HCT116 (cell line): ENCODE results near the gene PRPF4. TPM values are rescaled to one million over a fixed set of nuclear protein-coding genes. Genes with fewer than 3 reads are reported as not detected.
"Not testable (repeated sequence)": the region's sequence is repeated elsewhere in the genome, so short reads cannot be mapped to it uniquely, and the experiment has no call there.

ENCODE experiments used
- ATAC-seq: fragments of 200-7000 bp; cut with Tn5 transposase; 2 replicates; pipeline ENCODE4 v1.9.1; 2020; ENCODE audit warnings: mild to moderate bottlenecking, moderate library complexity
- BruUV-seq: library from RNA; stranded (reverse); fragments of 400-500 nt; replicated peaks from 2 replicates; lab custom pipeline; 2021; lab: Mats Ljungman, UMichigan
- CTCF ChIA-PET: fragments of 300-600 bp; sonication (Branson Sonifier 250); formaldehyde crosslinking; loops from one replicate; lab custom pipeline; 2021; ENCODE audit warnings: antibody characterized with exemption; lab: Charles Lee
- POLR2A ChIA-PET: fragments of 300-600, 350-600 bp; sonication (Branson Sonifier 250); formaldehyde crosslinking; loops from one replicate; lab custom pipeline; 2021; ENCODE audit warnings: antibody characterized with exemption; lab: Charles Lee
- RAD21 ChIA-PET, 2 experiments: fragments of 300-600 bp; sonication (Branson Sonifier 250); formaldehyde crosslinking; loops; one replicate each; lab custom pipeline; 2023; ENCODE audit warnings: low total read pairs in 2 of 2; ENCODE audit not compliant: uncharacterized antibody in 2 of 2, unreplicated experiment in 2 of 2, low non-redundant PET in 1 of 2; lab: Charles Lee
- DNase-seq: peaks from one replicate; pipeline ENCODE4 v3.0.0-alpha.2; 2010; ENCODE audit warnings: low read depth, low spot score
- H2AFZ ChIP-seq: fragments of 200-600 bp; shearing (Covaris generic), sonication (generic); 2 replicates; pipeline ENCODE4 v1.6.1; 2017; ENCODE audit warnings: low read depth, mixed run types, mixed read lengths, antibody characterized with exemption, low read length; ENCODE audit not compliant: poor library complexity, severe bottlenecking
- H3K27ac ChIP-seq: 2 replicates; pipeline ENCODE4 v1.5.1; 2012; ENCODE audit warnings: low read depth, low read length
- H3K27me3 ChIP-seq: fragments of 200-600 bp; sonication (generic); 2 replicates; pipeline ENCODE4 v1.6.1; 2016; ENCODE audit warnings: mixed run types, low read length, mixed read lengths; ENCODE audit not compliant: insufficient read depth
- H3K36me3 ChIP-seq, 2 experiments: fragments of 200-500 bp in 1 of 2; fragments of 200-600 bp in 1 of 2; sonication (Bioruptor generic) in 1 of 2; sonication (generic) in 1 of 2; 2 replicates each; pipeline versions ENCODE4 v1.5.1 to v1.6.1; 2014 to 2016; ENCODE audit warnings: low read length in 2 of 2, inconsistent platforms in 1 of 2, mixed read lengths in 1 of 2, mixed run types in 1 of 2; ENCODE audit not compliant: insufficient read depth in 2 of 2, control insufficient read depth in 1 of 2
- H3K4me1 ChIP-seq, 2 experiments: fragments of 200-600 bp in 1 of 2; sonication (generic) in 1 of 2; 2 replicates each; pipeline versions ENCODE4 v1.5.1 to v1.6.1; 2012 to 2017; ENCODE audit warnings: low read length in 2 of 2, inconsistent platforms in 1 of 2, mild to moderate bottlenecking in 1 of 2, mixed read lengths in 1 of 2, mixed run types in 1 of 2, moderate library complexity in 1 of 2; ENCODE audit not compliant: insufficient read depth in 2 of 2, control insufficient read depth in 1 of 2
- H3K4me2 ChIP-seq: fragments of 200-600 bp; sonication (generic); 2 replicates; pipeline ENCODE4 v1.6.1; 2017; ENCODE audit warnings: mixed run types, low read length, mixed read lengths
- H3K4me3 ChIP-seq, 2 experiments: fragments of 200-600 bp in 1 of 2; sonication (generic) in 1 of 2; replicated peaks in 1 of 2; 2 replicates each; pipeline ENCODE4 v1.5.1; 2011 to 2016; ENCODE audit warnings: low read length in 2 of 2, control low read depth in 1 of 2, low read depth in 1 of 2, mild to moderate bottlenecking in 1 of 2, mixed read lengths in 1 of 2, mixed run types in 1 of 2
- H3K79me2 ChIP-seq: fragments of 200-600 bp; sonication (generic); 2 replicates; pipeline ENCODE4 v1.6.1; 2017; ENCODE audit warnings: mild to moderate bottlenecking, mixed run types, low read length, moderate library complexity, mixed read lengths; ENCODE audit not compliant: insufficient read depth
- H3K9ac ChIP-seq: fragments of 200-600 bp; sonication (generic); 2 replicates; pipeline ENCODE4 v1.6.1; 2016; ENCODE audit warnings: low read length, mixed read lengths
- H3K9me2 ChIP-seq: fragments of 200-600 bp; sonication (generic), shearing (Covaris generic); 2 replicates; pipeline ENCODE4 v1.6.1; 2017; ENCODE audit warnings: mixed run types, mild to moderate bottlenecking, moderate library complexity; ENCODE audit not compliant: insufficient read depth
- H3K9me3 ChIP-seq, 2 experiments: fragments of 200-500 bp in 1 of 2; fragments of 200-600 bp in 1 of 2; sonication (Bioruptor generic) in 1 of 2; sonication (generic) in 1 of 2; 2 replicates each; pipeline ENCODE4 v1.6.1; 2014 to 2017; ENCODE audit warnings: low read length in 2 of 2, mixed read lengths in 2 of 2, inconsistent platforms in 1 of 2, low read depth in 1 of 2, mild to moderate bottlenecking in 1 of 2, mixed run types in 1 of 2, moderate library complexity in 1 of 2; ENCODE audit not compliant: control insufficient read depth in 1 of 2, insufficient read depth in 1 of 2
- H4K20me1 ChIP-seq: fragments of 200-600 bp; sonication (generic), shearing (Covaris generic); 2 replicates; pipeline ENCODE4 v1.6.1; 2017; ENCODE audit warnings: mixed run types, mild to moderate bottlenecking, moderate library complexity; ENCODE audit not compliant: insufficient read depth
- CBX3 ChIP-seq: IDR thresholded peaks from 2 replicates; pipeline ENCODE4 v1.6.1; 2012; ENCODE audit warnings: low read depth
- CEBPB ChIP-seq: IDR thresholded peaks from 2 replicates; pipeline ENCODE4 v1.6.1; 2012; ENCODE audit warnings: low read depth
- EGR1 ChIP-seq: IDR thresholded peaks from 2 replicates; pipeline ENCODE4 v1.6.1; 2012; ENCODE audit warnings: low read depth
- FOSL1 ChIP-seq: IDR thresholded peaks from 2 replicates; pipeline ENCODE4 v1.6.1; 2012; ENCODE audit warnings: low read depth
- MAX ChIP-seq: IDR thresholded peaks from 2 replicates; pipeline ENCODE4 v1.6.1; 2012
- POLR2A ChIP-seq: IDR thresholded peaks from 2 replicates; pipeline ENCODE4 v1.7.0; 2011; ENCODE audit warnings: borderline replicate concordance; ENCODE audit not compliant: insufficient read depth, insufficient read length; ENCODE audit errors: extremely low read depth
- RAD21 ChIP-seq: IDR thresholded peaks from 2 replicates; pipeline ENCODE4 v1.6.1; 2012; ENCODE audit warnings: low read depth, mild to moderate bottlenecking
- SP1 ChIP-seq: IDR thresholded peaks from 2 replicates; pipeline ENCODE4 v1.6.1; 2012; ENCODE audit warnings: low read depth
- TCF7L2 ChIP-seq: IDR thresholded peaks from 2 replicates; pipeline ENCODE4 v1.7.0; 2011; ENCODE audit warnings: borderline replicate concordance, inconsistent platforms; ENCODE audit not compliant: insufficient read depth, insufficient read length; ENCODE audit errors: extremely low read depth
- YY1 ChIP-seq: IDR thresholded peaks from 2 replicates; pipeline ENCODE4 v1.6.1; 2011; ENCODE audit warnings: low read length, low read depth, moderate library complexity, mild to moderate bottlenecking; ENCODE audit not compliant: insufficient replicate concordance; ENCODE audit errors: extremely low read depth
- ZBTB33 ChIP-seq: IDR thresholded peaks from 2 replicates; pipeline ENCODE4 v1.6.1; 2011; ENCODE audit warnings: mild to moderate bottlenecking, low read length, moderate library complexity; ENCODE audit not compliant: insufficient replicate concordance; ENCODE audit errors: extremely low read depth
- intact Hi-C: fragments of 100-400 bp; cut with micrococcal nuclease; formaldehyde crosslinking; loops from 2 replicates; pipeline ENCODE4 v1.10.0; 2022
- total RNA-seq: library from RNA; stranded (reverse); gene quantifications from one replicate; pipeline ENCODE4 v1.2.1, GENCODE V29; 2021; ENCODE audit not compliant: unreplicated experiment

PRPF4 gene
- total RNA-seq, 1 experiment from 2014 or later: 53.9 TPM

- TF ChIP-seq CBX3: no peak
- TF ChIP-seq TCF7L2: no peak
- no peak for TF ChIP-seq YY1
- no peak for TF ChIP-seq CEBPB
- no peak for TF ChIP-seq FOSL1
- TF ChIP-seq SP1: no peak
- TF ChIP-seq POLR2A: no peak
- no peak for TF ChIP-seq ZBTB33
- TF ChIP-seq EGR1: no peak
- no peak for TF ChIP-seq RAD21
- no peak for TF ChIP-seq MAX
- TF ChIP-seq, all 23 proteins: peak for 0
Observed at GRCh38 chr9:113247640-113248039, 27.8 kb upstream of the PRPF4 start (continued).

GRCh38 chr9:113249661-113250060, 25.8 kb upstream of the PRPF4 start:
- H3K9ac ChIP-seq, H3K27me3 ChIP-seq, H3K79me2 ChIP-seq, RAD21 ChIA-PET, H3K27ac ChIP-seq, DNase-seq, H3K9me3 ChIP-seq, intact Hi-C loops, H3K4me3 ChIP-seq, ATAC-seq, BruUV-seq, H4K20me1 ChIP-seq, H3K4me1 ChIP-seq, H3K9me2 ChIP-seq, H3K4me2 ChIP-seq, CTCF ChIA-PET, H3K36me3 ChIP-seq, H2AFZ ChIP-seq: not testable (repeated sequence)
- POLR2A ChIA-PET: interaction anchor here (1.3 kb wide), 1 partner anchor 9 kb away, joined by 3 read pairs; no protein-coding TSS in a partner anchor
